Measurements from ENCODE around the gene SLC35F1.
"Not testable (repeated sequence)": the region's sequence is repeated elsewhere in the genome, so short reads cannot be mapped to it uniquely, and the experiment has no call there.

GRCh38 chr6:118037479-118037878 lies 130.4 kb downstream of the SLC35F1 start:
- not testable (repeated sequence) for TF ChIP-seq POLR2AphosphoS5, EP300, POLR2A (IDR thresholded peaks at IDR 0.05)
